Measurements from ENCODE around the gene C7orf25.

C7orf25 gene

DNA sequence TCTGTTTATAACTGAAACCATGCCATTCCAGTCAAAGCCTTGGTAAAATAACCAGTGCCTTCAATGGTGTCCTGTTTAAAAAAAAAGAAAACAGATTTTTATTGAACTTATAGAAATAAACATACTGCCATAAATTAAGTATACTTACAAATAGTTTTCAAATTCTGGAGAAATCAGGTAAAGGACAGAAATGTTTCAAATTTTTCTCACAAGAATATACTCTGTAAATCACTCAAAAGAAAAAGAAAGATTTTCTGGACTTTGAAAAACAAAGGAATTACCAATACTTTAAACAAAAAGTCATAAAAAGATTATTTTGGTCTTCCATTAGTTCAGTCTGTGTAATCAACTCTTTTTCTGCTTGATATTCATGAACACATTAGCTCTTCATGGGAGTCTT is 44.2 kb upstream of the C7orf25 start:
- Histone ChIP-seq H3K4me1 (ENCODE audit: low read depth, poor library complexity, severe bottlenecking) (peaks cover 13% of the 10 kb centered on the region), H3K36me3 (ENCODE audit: insufficient read depth) (no peaks in the 10 kb centered on the region), H3K4me3 (IDR thresholded peaks at IDR 0.05; ENCODE audit: insufficient read depth, low read depth, low read length) (no peak overlapping the region), H3K4me2 (no peak overlapping the region), H3K79me2 (ENCODE audit: insufficient read depth, low read depth) (no peaks in the 10 kb centered on the region), H2AFZ (ENCODE audit: low read depth) (no peak overlapping the region), H3K27me3 (ENCODE audit: insufficient read depth, low read depth) (no peaks in the 10 kb centered on the region), H3K9ac (no peak overlapping the region), H4K20me1 (ENCODE audit: insufficient read depth) (no peaks in the 10 kb centered on the region), H3K27ac (no peak overlapping the region)
- TF ChIP-seq, protein P1, sequence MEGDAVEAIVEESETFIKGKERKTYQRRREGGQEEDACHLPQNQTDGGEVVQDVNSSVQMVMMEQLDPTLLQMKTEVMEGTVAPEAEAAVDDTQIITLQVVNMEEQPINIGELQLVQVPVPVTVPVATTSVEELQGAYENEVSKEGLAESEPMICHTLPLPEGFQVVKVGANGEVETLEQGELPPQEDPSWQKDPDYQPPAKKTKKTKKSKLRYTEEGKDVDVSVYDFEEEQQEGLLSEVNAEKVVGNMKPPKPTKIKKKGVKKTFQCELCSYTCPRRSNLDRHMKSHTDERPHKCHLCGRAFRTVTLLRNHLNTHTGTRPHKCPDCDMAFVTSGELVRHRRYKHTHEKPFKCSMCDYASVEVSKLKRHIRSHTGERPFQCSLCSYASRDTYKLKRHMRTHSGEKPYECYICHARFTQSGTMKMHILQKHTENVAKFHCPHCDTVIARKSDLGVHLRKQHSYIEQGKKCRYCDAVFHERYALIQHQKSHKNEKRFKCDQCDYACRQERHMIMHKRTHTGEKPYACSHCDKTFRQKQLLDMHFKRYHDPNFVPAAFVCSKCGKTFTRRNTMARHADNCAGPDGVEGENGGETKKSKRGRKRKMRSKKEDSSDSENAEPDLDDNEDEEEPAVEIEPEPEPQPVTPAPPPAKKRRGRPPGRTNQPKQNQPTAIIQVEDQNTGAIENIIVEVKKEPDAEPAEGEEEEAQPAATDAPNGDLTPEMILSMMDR (conservative IDR thresholded peaks at IDR 0.05; ENCODE audit: low read depth, low read length), result no peak

DNA sequence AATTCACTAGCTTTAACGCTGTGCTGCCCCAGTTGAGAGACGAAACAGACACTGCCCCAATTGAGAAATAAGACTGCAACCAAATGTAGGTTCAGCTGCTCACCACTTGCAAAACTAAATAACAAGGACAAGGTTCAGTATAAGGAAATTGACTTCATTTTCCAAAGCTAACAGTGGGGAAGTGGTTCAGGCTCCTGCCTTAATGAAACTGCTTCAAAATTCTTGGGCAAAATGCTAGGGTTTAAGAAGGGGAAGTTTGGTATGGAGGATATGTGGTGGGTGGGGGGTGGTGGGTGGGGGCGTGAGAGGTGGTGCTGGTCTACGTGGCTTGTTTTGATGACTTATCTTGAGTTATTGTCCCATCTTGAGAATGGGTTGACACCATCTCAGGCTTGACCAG is 42.1 kb upstream of the C7orf25 start:
- H3K27ac ChIP-seq, result no peak overlapping the region
- no peak overlapping the region for H3K4me3 ChIP-seq (IDR thresholded peaks at IDR 0.05; ENCODE audit: insufficient read depth, low read depth, low read length)
- no peak overlapping the region for H3K4me2 ChIP-seq
- no peaks in the 10 kb centered on the region for H3K79me2 ChIP-seq (ENCODE audit: insufficient read depth, low read depth)
- no peaks in the 10 kb centered on the region for H3K4me1 ChIP-seq (ENCODE audit: low read depth, poor library complexity, severe bottlenecking)
- no peaks in the 10 kb centered on the region for H4K20me1 ChIP-seq (ENCODE audit: insufficient read depth)
- H2AFZ ChIP-seq (ENCODE audit: low read depth), result no peak overlapping the region
- TF ChIP-seq, protein P1 (conservative IDR thresholded peaks at IDR 0.05; ENCODE audit: low read depth, low read length), result no peak
- no peaks in the 10 kb centered on the region for H3K36me3 ChIP-seq (ENCODE audit: insufficient read depth)
- no peak overlapping the region for H3K9ac ChIP-seq
- H3K27me3 ChIP-seq (ENCODE audit: insufficient read depth, low read depth), result no peaks in the 10 kb centered on the region

- Histone ChIP-seq H3K9ac (no peak overlapping the region), H3K27ac (no peak overlapping the region), H3K36me3 (ENCODE audit: insufficient read depth) (no peaks in the 10 kb centered on the region)
Observed at GRCh38 chr7:42952328-42952727, 40.5 kb upstream of the C7orf25 start.

DNA sequence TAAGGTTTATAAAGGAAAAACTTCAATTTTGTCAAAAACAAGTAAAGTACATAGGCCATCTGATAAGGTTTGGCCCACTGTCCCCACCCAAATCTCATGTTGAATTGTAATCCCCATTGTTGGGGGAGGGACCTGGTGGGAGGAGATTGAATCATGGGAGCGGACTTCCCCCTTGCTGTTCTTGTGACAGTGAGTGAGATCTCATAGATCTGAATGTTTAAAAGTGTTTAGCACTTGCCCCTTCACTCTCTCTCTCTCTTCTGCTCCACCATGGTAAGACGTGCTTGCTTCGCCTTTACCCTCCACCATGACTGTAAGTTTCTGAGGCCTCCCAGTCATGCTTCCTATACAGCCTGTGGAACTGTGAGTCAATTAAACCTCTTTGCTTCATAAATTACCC is 38.5 kb upstream of the C7orf25 start:
- Histone ChIP-seq H3K4me2 (no peak overlapping the region), H3K9ac (no peak overlapping the region), H3K27me3 (ENCODE audit: insufficient read depth, low read depth) (no peaks in the 10 kb centered on the region), H3K4me3 (IDR thresholded peaks at IDR 0.05; ENCODE audit: insufficient read depth, low read depth, low read length) (no peak overlapping the region), H2AFZ (ENCODE audit: low read depth) (no peak overlapping the region), H3K27ac (no peak overlapping the region), H3K36me3 (ENCODE audit: insufficient read depth) (no peaks in the 10 kb centered on the region), H3K4me1 (ENCODE audit: low read depth, poor library complexity, severe bottlenecking) (peaks cover 28% of the 10 kb centered on the region), H3K79me2 (ENCODE audit: insufficient read depth, low read depth) (no peaks in the 10 kb centered on the region), H4K20me1 (ENCODE audit: insufficient read depth) (no peaks in the 10 kb centered on the region)
- TF ChIP-seq, protein P1 (conservative IDR thresholded peaks at IDR 0.05; ENCODE audit: low read depth, low read length), result no peak

More at GRCh38 chr7:42952328-42952727, 40.5 kb upstream of the C7orf25 start:
- TF ChIP-seq, protein P1 (conservative IDR thresholded peaks at IDR 0.05; ENCODE audit: low read depth, low read length), result no peak
- no peaks in the 10 kb centered on the region for H3K79me2 ChIP-seq (ENCODE audit: insufficient read depth, low read depth)
- no peaks in the 10 kb centered on the region for H3K27me3 ChIP-seq (ENCODE audit: insufficient read depth, low read depth)
- H3K4me1 ChIP-seq (ENCODE audit: low read depth, poor library complexity, severe bottlenecking), result peaks cover 9% of the 10 kb centered on the region
- H2AFZ ChIP-seq (ENCODE audit: low read depth), result no peak overlapping the region
- no peak overlapping the region for H3K4me2 ChIP-seq
- H3K4me3 ChIP-seq (IDR thresholded peaks at IDR 0.05; ENCODE audit: insufficient read depth, low read depth, low read length), result no peak overlapping the region
- no peaks in the 10 kb centered on the region for H4K20me1 ChIP-seq (ENCODE audit: insufficient read depth)
